Skin epidermis (tissue), 12 donors: ENCODE data around the gene TIAM2.
"Not testable (repeated sequence)": the region's sequence is repeated elsewhere in the genome, so short reads cannot be mapped to it uniquely, and the experiment has no call there.

Experiments used
- H3K27ac ChIP-seq, 21 experiments: fragments of 200-600 bp; sonication (generic) in 11 of 21; one replicate each; pipeline ENCODE4 v1.5.0; 2020; ENCODE audit warnings: mild to moderate bottlenecking in 3 of 21, inconsistent platforms in 2 of 21, moderate library complexity in 2 of 21
- H3K4me3 ChIP-seq, 7 experiments: fragments of 200-600 bp; sonication (generic) in 2 of 7; one replicate each; pipeline ENCODE4 v1.5.0; 2020; ENCODE audit warnings: inconsistent platforms in 2 of 7, mild to moderate bottlenecking in 2 of 7, moderate library complexity in 1 of 7

TIAM2 gene

DNA sequence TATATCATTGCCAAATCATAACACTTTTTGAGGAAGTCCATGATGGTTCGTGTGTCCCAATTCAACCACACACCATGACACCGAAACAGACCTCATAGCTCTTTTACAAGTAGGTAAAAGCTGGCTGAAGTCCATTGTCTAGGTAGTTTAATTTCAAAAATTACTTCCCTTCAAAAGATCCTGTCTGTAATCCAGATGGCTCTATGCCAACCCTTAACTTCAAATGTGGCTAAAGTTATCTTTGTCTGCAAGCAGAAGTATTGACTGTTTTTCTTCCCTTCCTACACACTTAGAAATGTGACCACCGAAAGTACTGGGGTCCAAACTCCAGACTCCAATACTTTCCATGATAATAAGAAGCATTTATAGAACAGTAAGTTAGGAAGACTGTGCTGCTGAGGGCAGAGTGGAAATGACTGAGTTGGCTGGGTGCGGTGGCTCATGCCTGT is 8.3 kb upstream of the TIAM2 start:
- Histone ChIP-seq H3K27ac (no peak overlapping the region), H3K4me3 (no peak overlapping the region)

- Histone ChIP-seq H3K27ac (no peak overlapping the region), H3K4me3 (no peak overlapping the region)
Observed at GRCh38 chr6:154989448-154989847, 5.7 kb upstream of the TIAM2 start.

DNA sequence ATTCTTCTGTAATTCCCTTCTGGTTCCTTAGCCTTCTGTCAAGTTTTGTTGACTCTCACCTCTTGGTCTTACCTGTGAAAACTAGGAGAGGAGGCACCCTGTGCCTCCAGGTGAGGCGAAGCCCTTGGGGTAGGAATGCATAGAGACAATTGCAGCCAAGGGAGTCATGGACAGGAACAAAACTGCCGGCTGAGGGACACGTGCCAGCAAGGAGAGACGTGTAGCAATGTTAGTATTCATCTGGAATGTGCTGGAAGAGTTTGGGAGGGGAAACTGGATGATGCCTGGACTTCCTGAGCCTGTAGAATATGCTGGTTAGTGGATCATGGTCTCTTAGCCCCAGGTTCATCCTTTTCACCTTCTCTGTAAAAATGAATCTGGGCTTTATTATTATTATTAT is 3.9 kb upstream of the TIAM2 start:
- no peak overlapping the region for H3K4me3 ChIP-seq

GRCh38 chr6:154993026-154993425 is 2.1 kb upstream of the TIAM2 start:
- no peak overlapping the region for H3K27ac ChIP-seq

More for the DNA sequence above, 3.9 kb upstream of the TIAM2 start:
- no peak overlapping the region for H3K27ac ChIP-seq

DNA sequence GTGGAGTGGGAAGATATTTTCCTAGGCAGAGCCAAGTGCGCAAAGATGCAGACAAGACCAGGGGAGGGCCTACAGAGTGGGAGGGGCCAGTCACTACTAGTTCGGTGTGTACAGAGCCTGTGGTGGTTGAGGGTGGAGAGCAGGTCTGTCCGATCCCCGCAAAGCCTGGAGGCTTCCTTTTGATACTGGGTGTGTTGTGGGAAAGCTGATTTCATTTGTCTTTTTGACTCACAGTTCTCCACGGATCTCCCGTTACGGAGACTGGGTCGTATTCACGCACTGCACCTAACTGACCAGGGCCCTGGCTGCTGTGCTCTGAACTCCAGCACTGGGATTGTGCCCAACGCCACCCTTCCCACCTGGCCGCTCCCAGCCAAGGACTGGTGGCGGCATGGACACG is 1.4 kb upstream of the TIAM2 start:
- Histone ChIP-seq H3K4me3 (no peak overlapping the region), H3K27ac (no peak overlapping the region)

More at GRCh38 chr6:154993026-154993425, 2.1 kb upstream of the TIAM2 start:
- H3K4me3 ChIP-seq: no peak overlapping the region

GRCh38 chr6:154994836-154995253 is 270 bp upstream of the TIAM2 start:
- peak overlapping the region in 1 of 21 experiments; percentile 79 for H3K27ac ChIP-seq
- H3K4me3 ChIP-seq: peak overlapping the region; percentile 26 to 62 (median 52)

DNA sequence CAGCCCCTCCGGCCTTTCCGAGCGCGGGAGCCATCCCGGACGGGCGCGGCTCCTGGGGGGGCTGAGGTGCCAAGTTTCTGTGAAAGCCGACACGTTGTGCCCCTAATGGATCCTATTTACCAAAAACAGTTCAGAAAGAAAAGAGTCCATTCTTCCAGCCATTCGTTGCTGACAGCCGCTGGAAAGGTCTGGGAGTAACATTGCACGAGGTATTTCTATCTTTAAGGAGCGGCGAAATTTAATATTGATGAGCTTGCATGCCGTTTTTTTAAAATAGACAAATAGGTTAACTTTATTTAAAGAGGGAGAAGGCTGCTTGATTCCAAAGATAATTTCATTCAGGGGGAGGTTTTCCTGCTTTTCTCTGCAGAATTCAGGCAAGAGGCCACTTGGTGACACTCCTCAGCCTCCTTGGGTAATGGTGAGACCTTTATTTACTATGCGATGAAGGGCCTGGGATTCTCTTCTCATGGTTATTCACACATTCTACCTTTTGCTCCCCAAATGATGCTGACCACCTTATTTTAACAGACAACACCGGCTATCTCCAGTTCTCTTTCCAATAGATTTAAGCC is 988 bp downstream of the TIAM2 start:
- Histone ChIP-seq H3K4me3 (peak overlapping the region; percentile 26 to 62 (median 52)), H3K27ac (peak overlapping the region in 13 of 21 experiments; percentile 2 to 79 (median 47))

GRCh38 chr6:154996841-154997311 is 1.8 kb downstream of the TIAM2 start:
- Histone ChIP-seq H3K4me3 (no peak overlapping the region), H3K27ac (no peak overlapping the region)

DNA sequence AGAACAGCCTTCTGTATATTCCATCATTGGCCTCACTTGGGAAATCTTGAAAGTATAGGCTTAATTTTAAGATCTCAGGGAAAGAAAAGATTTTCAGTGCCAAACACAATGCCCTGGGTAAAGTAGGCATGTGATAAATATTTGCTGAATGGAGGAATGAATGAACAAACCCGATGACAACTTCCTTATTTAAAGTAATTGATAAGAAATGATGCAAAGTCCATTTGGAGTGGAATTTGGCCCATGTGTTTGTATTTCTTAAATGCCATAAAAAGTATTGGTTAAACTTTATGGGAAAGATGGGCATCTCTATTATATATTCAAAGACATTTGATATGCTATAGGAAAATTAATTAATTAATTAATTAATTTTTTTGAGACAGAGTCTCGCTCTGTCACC is 3.7 kb downstream of the TIAM2 start:
- no peak overlapping the region for H3K4me3 ChIP-seq
- H3K27ac ChIP-seq: no peak overlapping the region

- H3K4me3 ChIP-seq: no peak overlapping the region
- no peak overlapping the region for H3K27ac ChIP-seq
Observed at GRCh38 chr6:155001482-155001881, 6.4 kb downstream of the TIAM2 start.

DNA sequence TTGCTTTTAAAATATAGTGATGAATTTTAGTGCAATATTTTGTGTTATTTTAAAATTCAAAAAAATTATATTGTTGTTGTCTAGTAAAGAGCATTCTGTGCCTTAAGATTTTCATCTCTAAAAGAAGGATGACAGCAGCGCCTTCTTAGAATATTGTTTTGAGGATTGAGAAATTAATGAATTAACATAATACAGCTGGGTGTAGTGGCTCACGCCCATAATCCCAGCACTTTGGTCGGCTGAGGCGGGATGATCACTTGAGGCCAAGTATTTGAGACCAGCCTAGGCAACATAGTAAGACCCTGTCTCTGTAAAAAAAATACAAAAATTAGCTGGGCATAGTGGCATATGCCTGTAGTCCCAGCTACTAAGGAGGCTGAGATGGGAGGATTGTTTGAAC is 6.8 kb downstream of the TIAM2 start:
- no peak overlapping the region for H3K4me3 ChIP-seq

DNA sequence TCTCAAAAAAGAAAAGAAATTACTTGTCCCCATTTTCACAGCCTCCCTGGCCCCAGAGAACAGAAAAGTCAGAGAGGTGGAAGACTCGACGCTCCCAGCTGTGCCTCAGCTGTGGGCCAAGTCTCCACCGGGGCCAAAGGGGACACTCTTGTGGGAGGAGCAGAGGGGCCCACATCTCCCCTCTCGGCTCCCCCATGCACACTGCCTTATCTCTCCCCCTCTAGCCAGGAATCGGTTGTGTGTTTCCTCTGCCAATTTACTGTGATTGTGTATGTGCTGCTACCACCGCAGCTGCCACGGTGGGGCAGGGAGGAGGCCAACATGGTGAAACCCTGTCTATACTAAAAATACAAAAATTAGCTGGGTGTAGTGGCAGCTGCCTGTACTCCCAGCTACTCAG is 8.4 kb downstream of the TIAM2 start:
- Histone ChIP-seq H3K27ac (no peak overlapping the region), H3K4me3 (no peak overlapping the region)

More for the DNA sequence above, 6.8 kb downstream of the TIAM2 start:
- no peak overlapping the region for H3K27ac ChIP-seq

GRCh38 chr6:155004017-155004416 is 8.9 kb downstream of the TIAM2 start:
- Histone ChIP-seq H3K4me3 (no peak overlapping the region), H3K27ac (no peak overlapping the region)

- H3K27ac ChIP-seq: no peak overlapping the region
- no peak overlapping the region for H3K4me3 ChIP-seq
Observed at GRCh38 chr6:155004576-155005372, 9.7 kb downstream of the TIAM2 start.

GRCh38 chr6:155008625-155009024 is 13.5 kb downstream of the TIAM2 start:
- no peak overlapping the region for H3K4me3 ChIP-seq
- H3K27ac ChIP-seq: no peak overlapping the region

- Histone ChIP-seq H3K27ac (no peak overlapping the region), H3K4me3 (no peak overlapping the region)
Observed at GRCh38 chr6:155010940-155011339, 15.8 kb downstream of the TIAM2 start.

- Histone ChIP-seq H3K27ac (no peak overlapping the region), H3K4me3 (no peak overlapping the region)
Observed at GRCh38 chr6:155011809-155012291, 16.7 kb downstream of the TIAM2 start.

- no peak overlapping the region for H3K27ac ChIP-seq
- no peak overlapping the region for H3K4me3 ChIP-seq
Observed at GRCh38 chr6:155013457-155013876, 18.4 kb downstream of the TIAM2 start.

GRCh38 chr6:155014137-155014536 is 19.0 kb downstream of the TIAM2 start:
- Histone ChIP-seq H3K4me3 (no peak overlapping the region), H3K27ac (no peak overlapping the region)

GRCh38 chr6:155014670-155015300 is 19.7 kb downstream of the TIAM2 start:
- Histone ChIP-seq H3K4me3 (no peak overlapping the region), H3K27ac (no peak overlapping the region)

DNA sequence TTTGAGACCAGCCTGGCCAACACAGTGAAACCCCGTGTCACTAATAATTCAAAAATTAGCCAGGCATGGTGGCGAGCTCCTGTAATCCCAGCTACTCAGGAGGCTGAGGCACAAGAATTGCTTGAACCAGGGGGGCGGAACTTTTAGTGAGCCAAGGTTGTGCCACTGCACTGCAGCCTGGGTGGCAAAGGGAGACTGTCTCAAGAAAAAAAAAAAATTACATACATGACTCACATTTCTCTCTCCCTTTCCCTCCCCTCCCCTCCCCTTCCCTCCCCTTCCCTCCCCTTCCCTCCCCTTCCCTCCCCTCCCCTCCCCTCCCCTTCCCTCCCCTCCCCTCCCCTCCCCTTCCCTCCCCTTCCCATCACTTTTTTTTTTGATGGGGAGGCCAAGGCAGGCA is 23.3 kb downstream of the TIAM2 start:
- not testable (repeated sequence) for H3K4me3 ChIP-seq, H3K27ac ChIP-seq
